Activated B cell treated with CpG ODN at 0.5 μM for 24 hours (primary cell): Measurements from ENCODE around the gene EXPH5. TPM values are rescaled to one million over a fixed set of nuclear protein-coding genes. Genes with fewer than 3 reads are reported as not detected.

ENCODE experiments used
- ATAC-seq: fragments of 200-7000 bp; cut with Tn5 transposase; one replicate; pipeline ENCODE4 v1.10.0; 2021; ENCODE audit warnings: low read depth, mild to moderate bottlenecking, moderate library complexity
- CTCF ChIA-PET: fragments of 350-600 bp; sonication (Branson Sonifier 250); formaldehyde crosslinking; loops from one replicate; lab custom pipeline; 2021; ENCODE audit warnings: antibody characterized with exemption; lab: Charles Lee
- POLR2A ChIA-PET: fragments of 350-600 bp; sonication (Branson Sonifier 250); formaldehyde crosslinking; loops from one replicate; lab custom pipeline; 2021; ENCODE audit warnings: antibody characterized with exemption; lab: Charles Lee
- DNase-seq: peaks from one replicate; pipeline ENCODE4 v3.0.0; 2022
- H3K27ac Mint-ChIP-seq: one replicate; pipeline ENCODE4 v1.8.0; 2020; ENCODE audit warnings: mixed read lengths
- H3K27me3 Mint-ChIP-seq: one replicate; pipeline ENCODE4 v1.8.0; 2021; ENCODE audit warnings: mixed read lengths
- H3K36me3 Mint-ChIP-seq: one replicate; pipeline ENCODE4 v1.8.0; 2021; ENCODE audit warnings: low read depth, mixed read lengths
- H3K4me1 Mint-ChIP-seq: one replicate; pipeline ENCODE4 v1.8.0; 2021; ENCODE audit warnings: mixed read lengths
- H3K4me3 Mint-ChIP-seq: one replicate; pipeline ENCODE4 v1.8.0; 2020; ENCODE audit warnings: mild to moderate bottlenecking, mixed read lengths
- H3K9me3 Mint-ChIP-seq: one replicate; pipeline ENCODE4 v1.8.0; 2020; ENCODE audit warnings: mixed read lengths
- intact Hi-C: fragments of 100-400 bp; cut with micrococcal nuclease; formaldehyde crosslinking; loops from one replicate; pipeline ENCODE4 v1.15.1; 2024
- total RNA-seq: library from RNA; stranded (reverse); gene quantifications from 2 replicates; pipeline ENCODE4 v1.2.3, GENCODE V29; 2022
- TF ChIP-seq, protein P1 (sequence below): fragments of 200-600 bp; IDR thresholded peaks from one replicate; pipeline ENCODE4 v1.8.0; 2022; ENCODE audit warnings: antibody characterized with exemption, mild to moderate bottlenecking

EXPH5 gene
- total RNA-seq, 1 donor from 2014 or later: 0.29 TPM

DNA sequence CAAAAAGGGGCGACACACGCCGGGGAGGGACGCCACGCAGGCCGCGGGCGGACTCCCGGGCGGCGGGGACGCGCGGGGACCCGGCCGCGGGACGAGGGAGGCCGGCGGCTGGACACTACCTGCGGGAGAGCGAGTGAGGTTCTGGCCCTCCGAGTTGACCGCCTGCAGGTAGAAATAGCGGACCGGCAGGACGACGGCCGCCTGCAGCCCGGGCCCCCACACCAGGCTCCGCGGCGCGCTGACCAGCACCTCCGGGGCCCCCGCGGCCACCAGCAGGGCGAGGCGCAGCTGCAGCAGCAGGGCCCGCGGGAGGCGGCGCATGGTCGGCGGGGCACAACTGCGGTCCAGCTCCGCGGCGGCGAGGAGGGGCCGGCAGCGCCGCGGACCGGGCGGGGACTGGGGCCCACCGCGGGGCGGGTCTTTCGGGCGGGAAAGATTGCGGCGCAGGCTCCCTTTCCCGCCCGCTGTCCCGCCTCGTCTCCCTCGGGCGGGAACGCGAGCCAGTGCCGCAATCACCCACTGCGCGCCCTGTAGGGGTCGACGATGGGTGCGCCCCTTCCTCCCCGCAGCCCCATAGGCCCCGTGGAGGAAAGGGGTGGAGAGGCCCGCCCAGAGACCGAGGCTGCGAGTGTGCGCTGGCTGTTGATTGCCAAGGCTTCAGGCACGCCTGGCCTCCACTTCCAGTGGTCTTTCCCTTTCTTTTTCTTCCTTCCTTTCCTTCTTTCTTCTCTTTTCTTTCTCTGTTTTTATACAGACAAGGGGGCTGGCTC, 95.3 kb downstream of the EXPH5 start, which contains the start of gene POGLUT3:
POGLUT3 (minus strand) TSS at position 339 of the 770 bp plus-strand sequence; CDS start at position 321, 18 bp downstream.
- CTCF ChIA-PET: no interaction called here

DNA sequence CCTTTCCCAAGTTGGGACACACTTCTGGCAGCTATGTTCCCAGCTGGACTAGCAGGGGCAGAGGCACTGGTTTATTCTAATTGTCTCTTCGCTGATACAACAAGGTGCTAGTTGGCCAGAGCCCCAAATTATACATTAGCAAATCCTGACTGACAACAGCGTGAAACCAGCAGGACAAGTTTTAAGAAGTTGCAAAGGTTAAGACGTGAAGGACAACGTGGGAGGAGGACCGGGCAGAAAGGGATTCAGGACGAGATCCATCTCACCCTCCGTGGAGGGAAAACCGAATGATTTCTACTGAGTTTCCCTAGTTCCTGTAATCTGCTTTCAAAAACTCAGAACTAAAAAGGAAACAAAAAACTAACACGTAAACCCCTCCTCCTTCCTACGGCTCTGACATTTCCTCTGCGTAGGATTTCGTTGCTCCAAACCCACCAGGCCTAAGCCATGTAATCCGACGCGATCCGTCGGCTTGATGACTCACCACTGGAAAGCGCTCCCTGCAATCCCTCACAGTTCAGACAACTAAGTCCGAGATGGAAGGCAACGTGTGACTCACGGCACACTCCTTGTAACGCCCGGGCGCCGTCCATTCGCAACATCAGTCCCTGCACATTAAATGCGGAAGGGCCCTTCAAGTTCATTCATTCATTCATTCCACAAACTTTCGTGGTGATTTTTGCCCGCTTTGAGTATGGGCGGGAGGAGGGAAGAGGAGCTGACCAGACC, 96.1 kb downstream of the EXPH5 start:
- POLR2A ChIA-PET: interaction anchor here (0.6 to 1.3 kb wide), 3 partner anchors 29 to 498 kb away, joined by 3 to 6 read pairs (median 6); partner anchors contain the start of gene C11orf65

More for the DNA sequence above, 95.3 kb downstream of the EXPH5 start, which contains the start of gene POGLUT3:
- DNase-seq (peak; percentile 47), ATAC-seq (peak; percentile 60)
- intact Hi-C loops: loop anchor here (2.0 to 10.0 kb wide), 4 partner anchors 273 to 1043 kb away; partner anchors contain the start of genes ACAT1, ATM, CUL5 and CWF19L2
- Mint-ChIP-seq H3K9me3 (no peaks in the 10 kb centered on the region), H3K4me1 (peaks cover 15% of the 10 kb centered on the region), H3K27me3 (no peaks in the 10 kb centered on the region), H3K27ac (peak within 1 kb of the TSS; percentile 97), H3K4me3 (peak within 1 kb of the TSS; percentile 100), H3K36me3 (peaks cover 4% of the 10 kb centered on the region)
- POLR2A ChIA-PET: interaction anchor here (0.6 to 1.0 kb wide), 2 partner anchors 31 to 499 kb away, joined by 6 read pairs; partner anchors contain the start of gene C11orf65
- TF ChIP-seq, protein P1, sequence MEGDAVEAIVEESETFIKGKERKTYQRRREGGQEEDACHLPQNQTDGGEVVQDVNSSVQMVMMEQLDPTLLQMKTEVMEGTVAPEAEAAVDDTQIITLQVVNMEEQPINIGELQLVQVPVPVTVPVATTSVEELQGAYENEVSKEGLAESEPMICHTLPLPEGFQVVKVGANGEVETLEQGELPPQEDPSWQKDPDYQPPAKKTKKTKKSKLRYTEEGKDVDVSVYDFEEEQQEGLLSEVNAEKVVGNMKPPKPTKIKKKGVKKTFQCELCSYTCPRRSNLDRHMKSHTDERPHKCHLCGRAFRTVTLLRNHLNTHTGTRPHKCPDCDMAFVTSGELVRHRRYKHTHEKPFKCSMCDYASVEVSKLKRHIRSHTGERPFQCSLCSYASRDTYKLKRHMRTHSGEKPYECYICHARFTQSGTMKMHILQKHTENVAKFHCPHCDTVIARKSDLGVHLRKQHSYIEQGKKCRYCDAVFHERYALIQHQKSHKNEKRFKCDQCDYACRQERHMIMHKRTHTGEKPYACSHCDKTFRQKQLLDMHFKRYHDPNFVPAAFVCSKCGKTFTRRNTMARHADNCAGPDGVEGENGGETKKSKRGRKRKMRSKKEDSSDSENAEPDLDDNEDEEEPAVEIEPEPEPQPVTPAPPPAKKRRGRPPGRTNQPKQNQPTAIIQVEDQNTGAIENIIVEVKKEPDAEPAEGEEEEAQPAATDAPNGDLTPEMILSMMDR: no peak

DNA sequence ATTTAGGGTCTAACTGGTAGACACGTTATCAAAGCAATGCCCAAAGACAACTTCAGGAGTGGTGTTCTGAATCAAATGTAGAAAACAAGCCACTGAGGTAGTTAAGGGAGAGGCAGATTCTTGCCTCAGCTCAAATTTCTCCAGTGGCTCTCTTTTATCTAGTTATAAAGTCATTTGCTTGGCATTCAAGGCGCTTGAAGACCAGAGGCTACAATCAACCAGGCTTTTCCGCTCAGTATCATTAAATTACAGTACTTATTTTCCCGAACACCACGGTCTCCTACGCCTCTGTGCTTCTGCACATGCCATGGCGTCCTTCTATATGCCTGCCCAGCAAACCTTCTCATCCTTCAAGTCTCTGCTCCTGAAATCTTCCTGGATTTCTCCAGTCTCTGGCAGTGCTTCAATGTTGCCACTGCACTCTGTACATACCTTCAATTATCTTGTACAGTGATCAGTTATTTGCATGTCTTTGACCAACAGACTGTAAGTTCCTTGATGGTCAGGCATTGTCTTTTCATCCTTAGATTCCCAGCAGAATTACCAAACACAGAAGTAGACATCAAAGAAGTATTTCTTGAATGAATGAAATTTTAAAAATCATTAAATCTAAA, 96.8 kb downstream of the EXPH5 start:
- DNase-seq: no peak

More for the DNA sequence above, 96.1 kb downstream of the EXPH5 start:
- peaks cover 15% of the 10 kb centered on the region for H3K4me1 Mint-ChIP-seq
- peak overlapping the region; percentile 97 for H3K27ac Mint-ChIP-seq
- CTCF ChIA-PET: no interaction called here
- H3K4me3 Mint-ChIP-seq: peak overlapping the region; percentile 100
- intact Hi-C loops: loop anchor here (1.0 to 10.0 kb wide), 7 partner anchors 30 to 1043 kb away; partner anchors contain the start of genes ACAT1, ATM, C11orf65 and CUL5
- no peaks in the 10 kb centered on the region for H3K9me3 Mint-ChIP-seq
- H3K36me3 Mint-ChIP-seq: peaks cover 4% of the 10 kb centered on the region
- TF ChIP-seq, protein P1: no peak
- no peaks in the 10 kb centered on the region for H3K27me3 Mint-ChIP-seq
- DNase-seq (peak; percentile 51), ATAC-seq (peak; percentile 71)

DNA sequence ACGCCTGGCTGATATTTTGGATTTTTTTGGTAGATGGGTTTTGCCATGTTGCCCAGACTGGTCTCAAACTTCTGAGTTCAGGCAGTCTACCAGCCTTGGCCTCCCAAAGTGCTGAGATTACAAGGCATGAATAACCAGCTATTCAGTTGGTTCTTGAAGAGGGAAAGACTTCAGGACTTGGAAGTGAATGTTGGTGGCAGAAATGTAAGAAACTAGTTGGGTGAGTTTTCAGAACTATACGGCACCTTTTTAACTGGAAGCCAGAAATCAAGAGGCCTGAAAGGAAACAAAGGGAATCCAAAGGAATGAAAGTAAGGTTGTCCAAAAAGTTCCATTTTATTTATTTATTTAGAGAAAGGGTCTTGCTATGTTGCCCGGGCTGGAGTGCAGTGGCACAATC, 98.2 kb downstream of the EXPH5 start:
- Mint-ChIP-seq H3K4me3 (no peak overlapping the region), H3K27ac (no peak overlapping the region), H3K9me3 (no peaks in the 10 kb centered on the region), H3K27me3 (no peaks in the 10 kb centered on the region), H3K36me3 (peaks cover 8% of the 10 kb centered on the region), H3K4me1 (peaks cover 15% of the 10 kb centered on the region)
- POLR2A ChIA-PET: no interaction called here
- intact Hi-C loops: loop anchor here (10.0 kb wide), 3 partner anchors 271 to 1041 kb away; partner anchors contain the start of genes ACAT1, ATM, CWF19L2 and NPAT
- DNase-seq (no peak), ATAC-seq (no peak)
- CTCF ChIA-PET: no interaction called here
- TF ChIP-seq, protein P1: no peak

More for the DNA sequence above, 96.8 kb downstream of the EXPH5 start:
- CTCF ChIA-PET: no interaction called here
- Mint-ChIP-seq H3K9me3 (no peaks in the 10 kb centered on the region), H3K4me1 (peaks cover 15% of the 10 kb centered on the region), H3K36me3 (peaks cover 4% of the 10 kb centered on the region), H3K4me3 (peak overlapping the region; percentile 100), H3K27ac (peak overlapping the region; percentile 97), H3K27me3 (no peaks in the 10 kb centered on the region)
- TF ChIP-seq, protein P1: no peak
- intact Hi-C loops: loop anchor here (1.0 to 10.0 kb wide), 6 partner anchors 29 to 1042 kb away; partner anchors contain the start of genes ACAT1, ATM, C11orf65 and CWF19L2
- POLR2A ChIA-PET: interaction anchor here (1.3 kb wide), 1 partner anchor 29 kb away, joined by 3 read pairs; no protein-coding TSS in a partner anchor
- ATAC-seq: no peak
